Activated CD4-positive, alpha-beta memory T cell treated with anti-CD3 and anti-CD28 coated beads for 36 hours (primary cell): ENCODE results near the gene MVD. TPM values are rescaled to one million over a fixed set of nuclear protein-coding genes. Genes with fewer than 3 reads are reported as not detected.
A peak's percentile ranks its signal among the peaks of the same experiment; 100 is the strongest.

Experiments used
- CTCF ChIA-PET: fragments of 350-600 bp; sonication (Branson Sonifier 250); formaldehyde crosslinking; loops from one replicate; lab custom pipeline; 2021; ENCODE audit warnings: antibody characterized with exemption, inconsistent platforms; lab: Charles Lee
- POLR2A ChIA-PET: fragments of 350-600 bp; sonication (Branson Sonifier 250); formaldehyde crosslinking; loops from one replicate; lab custom pipeline; 2021; ENCODE audit warnings: antibody characterized with exemption; lab: Charles Lee
- DNase-seq: peaks from one replicate; pipeline ENCODE4 v3.0.0-alpha.2; 2020
- H3K27ac Mint-ChIP-seq: one replicate; pipeline ENCODE4 v1.8.0; 2021; ENCODE audit warnings: mixed read lengths
- H3K27me3 Mint-ChIP-seq: one replicate; pipeline ENCODE4 v1.8.0; 2021; ENCODE audit warnings: mixed read lengths
- H3K36me3 Mint-ChIP-seq: one replicate; pipeline ENCODE4 v1.8.0; 2021; ENCODE audit warnings: mixed read lengths
- H3K4me1 Mint-ChIP-seq: one replicate; pipeline ENCODE4 v1.8.0; 2021; ENCODE audit warnings: low read depth, mixed read lengths
- H3K4me3 Mint-ChIP-seq: one replicate; pipeline ENCODE4 v1.8.0; 2021; ENCODE audit warnings: mild to moderate bottlenecking, mixed read lengths
- H3K9me3 Mint-ChIP-seq: one replicate; pipeline ENCODE4 v1.8.0; 2021; ENCODE audit warnings: mixed read lengths
- intact Hi-C: fragments of 100-400 bp; cut with micrococcal nuclease; formaldehyde crosslinking; loops from one replicate; pipeline ENCODE4 v1.15.1; 2023
- total RNA-seq, 2 experiments: library from RNA; stranded (reverse); gene quantifications; one replicate each; pipeline ENCODE4 v1.2.3, GENCODE V29; 2021

Gene MVD
- total RNA-seq, 2 experiments from 2014 or later = 111 to 113 TPM

GRCh38 chr16:88703486-88704309, 40.8 kb upstream of the MVD start:
- Mint-ChIP-seq H3K36me3 (peaks cover 20% of the 10 kb centered on the region), H3K4me1 (peaks cover 64% of the 10 kb centered on the region)
- CTCF ChIA-PET = interaction anchor here (1.2 to 5.4 kb wide), 6 partner anchors 18 to 154 kb away, joined by 3 to 36 read pairs (median 5); partner anchors contain the start of gene SNAI3

GRCh38 chr16:88702371-88703210, 39.7 kb upstream of the MVD start:
- Mint-ChIP-seq H3K9me3 (no peaks in the 10 kb centered on the region), H3K27me3 (no peaks in the 10 kb centered on the region), H3K36me3 (peaks cover 28% of the 10 kb centered on the region), H3K27ac (peak overlapping the region; percentile 91), H3K4me3 (peak overlapping the region; percentile 81), H3K4me1 (peaks cover 71% of the 10 kb centered on the region)
- ChIA-PET POLR2A (interaction anchor here (0.7 to 5.3 kb wide), 11 partner anchors 11 to 996 kb away, joined by 3 to 28 read pairs (median 5); partner anchors contain the start of genes APRT and MVD), CTCF (interaction anchor here (0.9 to 5.4 kb wide), 6 partner anchors 16 to 155 kb away, joined by 3 to 36 read pairs (median 4); partner anchors contain the start of genes SNAI3 and ZC3H18)
- DNase-seq = peak; percentile 43
- intact Hi-C loops = loop anchor here (5.0 kb wide), 2 partner anchors 45 to 245 kb away; no protein-coding TSS in a partner anchor

More at GRCh38 chr16:88703486-88704309, 40.8 kb upstream of the MVD start:
- Mint-ChIP-seq H3K27ac (peak overlapping the region; percentile 91), H3K27me3 (no peaks in the 10 kb centered on the region), H3K9me3 (no peaks in the 10 kb centered on the region), H3K4me3 (peak overlapping the region; percentile 81)
- intact Hi-C loops = loop anchor here (5.0 kb wide), 2 partner anchors 44 to 246 kb away; no protein-coding TSS in a partner anchor
- DNase-seq = peak; percentile 86
- POLR2A ChIA-PET = interaction anchor here (0.5 to 5.3 kb wide), 10 partner anchors 12 to 1399 kb away, joined by 3 to 28 read pairs (median 4); partner anchors contain the start of gene APRT

DNA sequence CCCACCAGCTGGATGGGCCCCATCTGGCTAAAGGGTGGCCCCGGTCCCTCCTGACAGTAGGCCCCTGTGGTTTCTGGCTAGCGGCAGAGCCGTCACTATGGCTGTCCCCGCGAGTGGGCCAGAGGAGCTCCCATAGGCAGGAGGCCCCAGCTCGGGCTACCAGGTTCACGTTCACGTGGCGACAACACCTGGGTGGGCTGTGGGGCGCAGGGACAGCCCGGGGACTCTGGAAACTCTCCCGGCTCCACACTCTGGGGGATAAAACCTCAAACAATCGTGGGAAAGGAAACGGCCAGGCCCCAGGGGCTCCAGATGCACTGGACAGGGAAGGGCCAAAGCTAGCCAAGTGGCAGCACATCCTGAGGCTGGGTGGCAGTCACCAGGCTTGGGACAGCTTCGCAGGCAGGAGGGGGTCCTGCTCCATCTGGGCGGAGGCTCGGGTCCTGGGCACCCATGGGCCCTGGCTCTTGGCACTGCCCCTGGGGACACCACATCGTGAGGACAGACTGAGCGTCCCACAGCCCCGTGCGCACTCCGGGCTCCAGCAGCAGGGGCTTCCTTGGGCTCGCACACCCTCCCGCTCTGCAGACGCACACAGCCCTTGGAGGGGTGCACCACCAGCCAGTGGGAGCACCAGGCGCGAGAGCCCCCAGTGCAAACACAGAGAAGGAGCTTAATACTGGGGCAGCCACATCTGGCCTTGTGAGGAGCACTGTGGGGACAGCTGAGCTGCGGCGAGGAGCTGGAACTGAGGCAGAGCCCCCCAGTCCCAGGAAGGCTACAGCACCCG, 38.9 kb upstream of the MVD start:
- Mint-ChIP-seq H3K27me3 (no peaks in the 10 kb centered on the region), H3K4me3 (peak overlapping the region; percentile 81), H3K27ac (peak overlapping the region; percentile 91), H3K9me3 (no peaks in the 10 kb centered on the region), H3K4me1 (peaks cover 64% of the 10 kb centered on the region), H3K36me3 (peaks cover 30% of the 10 kb centered on the region)
- intact Hi-C loops = loop anchor here (1.0 to 5.0 kb wide), 5 partner anchors 15 to 244 kb away; partner anchors contain the start of genes CYBA and SNAI3
- ChIA-PET CTCF (interaction anchor here (1.0 to 5.4 kb wide), 5 partner anchors 16 to 156 kb away, joined by 3 to 36 read pairs (median 5); partner anchors contain the start of genes SNAI3 and ZC3H18), POLR2A (interaction anchor here (1.1 to 5.3 kb wide), 11 partner anchors 10 to 131 kb away, joined by 3 to 28 read pairs (median 6); partner anchors contain the start of genes APRT, CYBA, MVD and SNAI3)
- peak; percentile 30 for DNase-seq

GRCh38 chr16:88700636-88701482, 38.0 kb upstream of the MVD start:
- Mint-ChIP-seq H3K36me3 (peaks cover 31% of the 10 kb centered on the region), H3K9me3 (no peaks in the 10 kb centered on the region), H3K4me3 (peak overlapping the region; percentile 81), H3K27me3 (no peaks in the 10 kb centered on the region), H3K27ac (peak overlapping the region; percentile 91), H3K4me1 (peaks cover 64% of the 10 kb centered on the region)
- DNase-seq = peak; percentile 98
- CTCF ChIA-PET = interaction anchor here (1.0 to 5.4 kb wide), 5 partner anchors 15 to 131 kb away, joined by 3 to 36 read pairs (median 5); partner anchors contain the start of genes SNAI3 and ZC3H18
- intact Hi-C loops = loop anchor here (1.0 to 5.0 kb wide), 5 partner anchors 15 to 244 kb away; partner anchors contain the start of genes CYBA and SNAI3
- POLR2A ChIA-PET = interaction anchor here (1.1 to 5.3 kb wide), 9 partner anchors 9 to 130 kb away, joined by 3 to 28 read pairs (median 6); partner anchors contain the start of genes APRT, CYBA, MVD and SNAI3

DNA sequence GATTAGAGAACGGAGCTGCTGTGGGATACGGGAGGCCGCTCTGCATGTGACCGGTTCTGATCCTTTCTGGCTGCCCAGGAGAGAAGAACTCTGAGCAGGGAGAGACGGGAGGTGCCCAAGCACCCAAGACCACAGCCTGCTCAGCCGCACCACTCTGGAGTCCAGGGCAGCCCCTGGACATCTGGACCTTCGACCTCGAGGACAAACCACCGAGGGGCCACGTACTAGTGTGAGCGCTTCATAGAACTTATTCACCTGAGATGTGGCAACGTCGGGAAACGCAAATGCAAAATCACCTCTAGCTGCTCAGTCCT, 37.4 kb upstream of the MVD start:
- Mint-ChIP-seq H3K27me3 (no peaks in the 10 kb centered on the region), H3K36me3 (peaks cover 32% of the 10 kb centered on the region), H3K9me3 (no peaks in the 10 kb centered on the region), H3K4me1 (peaks cover 61% of the 10 kb centered on the region), H3K4me3 (peak overlapping the region; percentile 81), H3K27ac (peak overlapping the region; percentile 91)
- CTCF ChIA-PET = interaction anchor here (1.2 kb wide), 1 partner anchor 67 kb away, joined by 5 read pairs; no protein-coding TSS in a partner anchor
- no peak for DNase-seq
- intact Hi-C loops = loop anchor here (5.0 kb wide), 2 partner anchors 47 to 243 kb away; no protein-coding TSS in a partner anchor
- POLR2A ChIA-PET = interaction anchor here (1.1 to 5.3 kb wide), 6 partner anchors 15 to 129 kb away, joined by 3 to 28 read pairs (median 6); partner anchors contain the start of genes APRT, CYBA and MVD

DNA sequence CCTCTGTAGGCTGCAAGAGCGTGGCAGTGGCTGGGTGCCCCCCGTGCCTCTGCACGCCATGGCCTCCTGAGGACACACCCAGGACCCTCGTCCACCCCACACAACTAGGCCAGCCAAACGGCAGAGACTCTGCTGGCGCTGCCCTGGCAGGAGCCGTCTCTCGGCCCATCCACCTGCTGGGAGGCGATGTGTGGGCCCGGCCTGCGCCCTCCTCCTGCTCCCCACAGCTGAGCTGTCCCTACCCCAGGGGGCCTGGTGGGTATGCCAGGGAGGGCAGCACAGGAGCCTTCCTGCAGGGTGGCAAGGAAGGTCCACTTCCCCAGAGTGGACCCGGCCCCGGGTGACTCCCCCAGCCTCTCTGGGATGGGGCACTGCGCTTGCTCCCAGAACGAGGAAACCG, 36.3 kb upstream of the MVD start:
- Mint-ChIP-seq H3K27ac (peak overlapping the region; percentile 91), H3K36me3 (peaks cover 32% of the 10 kb centered on the region), H3K9me3 (no peaks in the 10 kb centered on the region), H3K4me3 (no peak overlapping the region), H3K4me1 (peaks cover 52% of the 10 kb centered on the region), H3K27me3 (no peaks in the 10 kb centered on the region)
- CTCF ChIA-PET = no interaction called here
- POLR2A ChIA-PET = no interaction called here
- no peak for DNase-seq
- intact Hi-C loops = no loop called here

DNA sequence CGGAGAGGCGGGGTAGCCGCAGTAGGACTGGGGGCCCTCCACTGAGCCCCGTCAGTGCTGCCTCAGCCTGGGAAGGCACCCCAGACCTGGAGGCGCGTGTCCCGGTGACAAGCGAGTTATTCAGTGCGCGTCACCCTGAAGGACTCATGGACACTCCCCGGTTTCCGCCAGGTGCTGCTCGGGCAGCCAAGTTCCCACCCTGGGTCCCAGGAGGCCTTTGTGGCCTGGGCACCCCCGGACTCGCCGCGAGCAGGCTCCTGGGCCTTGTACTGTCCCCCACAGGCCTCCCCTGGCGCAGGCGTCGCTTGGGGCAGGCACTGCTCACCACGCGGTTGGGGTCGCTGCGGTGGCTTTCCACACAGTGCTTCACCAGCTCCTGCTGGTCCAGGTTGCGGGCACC, 35.8 kb upstream of the MVD start:
- Mint-ChIP-seq H3K9me3 (no peaks in the 10 kb centered on the region), H3K4me1 (peaks cover 47% of the 10 kb centered on the region), H3K27ac (no peak overlapping the region), H3K36me3 (peaks cover 32% of the 10 kb centered on the region), H3K4me3 (no peak overlapping the region), H3K27me3 (no peaks in the 10 kb centered on the region)
- ChIA-PET CTCF (no interaction called here), POLR2A (no interaction called here)
- DNase-seq = no peak
- intact Hi-C loops = no loop called here

GRCh38 chr16:88697831-88698615, 35.1 kb upstream of the MVD start:
- peak overlapping the region; percentile 42 for H3K27ac Mint-ChIP-seq
- no peaks in the 10 kb centered on the region for H3K9me3 Mint-ChIP-seq
- DNase-seq = peak; percentile 28
- intact Hi-C loops = no loop called here
- ChIA-PET CTCF (no interaction called here), POLR2A (no interaction called here)
- no peaks in the 10 kb centered on the region for H3K27me3 Mint-ChIP-seq
- peaks cover 45% of the 10 kb centered on the region for H3K4me1 Mint-ChIP-seq
- H3K36me3 Mint-ChIP-seq = peaks cover 30% of the 10 kb centered on the region
- no peak overlapping the region for H3K4me3 Mint-ChIP-seq

DNA sequence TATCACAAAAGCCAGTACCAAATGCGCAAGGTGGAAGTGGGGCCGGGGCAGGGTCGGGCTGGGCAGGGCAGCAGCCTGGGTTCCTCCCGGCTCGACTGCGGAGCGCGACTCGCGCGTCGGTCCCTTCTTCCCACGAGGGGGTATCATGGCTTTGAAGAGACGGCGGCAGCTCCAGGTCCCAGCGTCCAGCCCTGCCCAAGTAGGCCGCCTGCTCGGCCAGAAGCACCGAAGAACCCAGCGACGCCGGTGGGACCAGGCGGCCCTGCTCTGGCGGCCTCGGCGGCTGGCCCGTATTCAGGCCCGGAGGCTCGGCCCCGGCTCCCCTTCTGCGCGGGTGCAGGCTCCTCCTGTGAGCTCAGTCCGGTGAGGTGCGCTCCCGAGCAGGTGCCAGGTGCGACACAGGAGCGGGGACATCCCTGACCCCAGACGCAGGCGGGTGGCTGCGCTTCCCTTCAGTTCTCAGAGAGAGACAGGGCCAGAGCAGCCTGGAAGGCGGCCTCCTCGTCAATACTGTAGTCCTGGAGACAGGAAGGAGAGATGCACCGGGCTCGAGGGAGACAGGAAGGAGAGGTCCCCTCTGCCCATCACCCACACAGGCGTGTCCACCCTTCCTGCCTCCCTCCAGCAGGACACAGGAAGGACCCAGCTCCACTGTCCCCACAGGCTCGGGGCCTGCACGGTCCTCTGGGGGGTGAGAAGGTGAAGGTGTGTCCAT, 34.4 kb upstream of the MVD start:
- H3K4me3 Mint-ChIP-seq = no peak overlapping the region
- H3K27me3 Mint-ChIP-seq = no peaks in the 10 kb centered on the region
- peaks cover 24% of the 10 kb centered on the region for H3K36me3 Mint-ChIP-seq
- H3K9me3 Mint-ChIP-seq = no peaks in the 10 kb centered on the region
- H3K27ac Mint-ChIP-seq = no peak overlapping the region
- intact Hi-C loops = no loop called here
- POLR2A ChIA-PET = no interaction called here
- CTCF ChIA-PET = no interaction called here
- DNase-seq = no peak
- peaks cover 46% of the 10 kb centered on the region for H3K4me1 Mint-ChIP-seq
